SK-N-SH (cell line): ENCODE measurements around the gene DSCAM. TPM values are rescaled to one million over a fixed set of nuclear protein-coding genes. Genes with fewer than 3 reads are reported as not detected.

Source experiments
- CTCF ChIA-PET: fragments of 300-600, 350-600 bp; formaldehyde crosslinking; extraction: SDS; loops from one replicate; lab custom pipeline; 2021; lab: Yijun Ruan, JAX
- POLR2A ChIA-PET: fragments of 350-600 bp; sonication (Branson Sonifier 250); formaldehyde crosslinking; extraction: SDS; loops from one replicate; lab custom pipeline; 2020; ENCODE audit warnings: antibody characterized with exemption, inconsistent platforms; lab: Yijun Ruan, JAX
- DNase-seq: peaks from one replicate; pipeline ENCODE4 v3.0.0; 2012
- H2AFZ ChIP-seq: fragments of 200-600 bp; sonication (generic); 2 replicates; pipeline ENCODE4 v1.8.1; 2016; ENCODE audit warnings: antibody characterized with exemption, mild to moderate bottlenecking, low read depth
- H3F3A ChIP-seq: fragments of 200-600 bp; sonication (generic); replicated peaks from 2 replicates; pipeline ENCODE3; 2016; ENCODE audit warnings: antibody characterized with exemption, mild to moderate bottlenecking; ENCODE audit not compliant: insufficient read depth
- H3K27ac ChIP-seq, 2 experiments: fragments of 200-500 bp in 1 of 2; fragments of 200-600 bp in 1 of 2; sonication (Bioruptor generic) in 1 of 2; sonication (generic), shearing (Covaris generic) in 1 of 2; 2 replicates each; pipeline versions ENCODE4 v1.5.1 to v1.6.1; 2014 to 2016; ENCODE audit warnings: low read depth in 2 of 2, inconsistent platforms in 1 of 2, low read length in 1 of 2, mild to moderate bottlenecking in 1 of 2, mixed read lengths in 1 of 2
- H3K27me3 ChIP-seq: fragments of 200-600 bp; sonication (generic), shearing (Covaris generic); 2 replicates; pipeline ENCODE4 v1.6.1; 2016; ENCODE audit warnings: mixed run types; ENCODE audit not compliant: insufficient read depth
- H3K36me3 ChIP-seq, 2 experiments: fragments of 200-500 bp in 1 of 2; fragments of 200-600 bp in 1 of 2; sonication (Bioruptor generic) in 1 of 2; sonication (generic) in 1 of 2; replicated peaks in 1 of 2; 2 replicates each; pipeline versions ENCODE3 to v1.5.1; 2014 to 2016; ENCODE audit warnings: low read length in 1 of 2, mild to moderate bottlenecking in 1 of 2; ENCODE audit not compliant: insufficient read depth in 2 of 2, control insufficient read depth in 1 of 2
- H3K4me1 ChIP-seq, 2 experiments: fragments of 200-500 bp in 1 of 2; fragments of 200-600 bp in 1 of 2; sonication (Bioruptor generic) in 1 of 2; sonication (generic), shearing (Covaris generic) in 1 of 2; 2 replicates each; pipeline versions ENCODE4 v1.5.1 to v1.6.1; 2014 to 2016; ENCODE audit warnings: low read depth in 1 of 2, low read length in 1 of 2, mixed run types in 1 of 2; ENCODE audit not compliant: insufficient read depth in 2 of 2, control insufficient read depth in 1 of 2
- H3K4me2 ChIP-seq: fragments of 200-600 bp; sonication (generic), shearing (Covaris generic); 2 replicates; pipeline ENCODE4 v1.6.1; 2017; ENCODE audit warnings: mixed run types
- H3K4me3 ChIP-seq, 2 experiments: fragments of 200-500 bp in 1 of 2; fragments of 200-600 bp in 1 of 2; sonication (Bioruptor generic) in 1 of 2; sonication (generic), shearing (Covaris generic) in 1 of 2; 2 replicates each; pipeline versions ENCODE4 v1.5.1 to v1.8.1; 2014 to 2016; ENCODE audit warnings: low read depth in 2 of 2, inconsistent platforms in 1 of 2, low read length in 1 of 2, mild to moderate bottlenecking in 1 of 2, mixed read lengths in 1 of 2, moderate library complexity in 1 of 2
- H3K79me2 ChIP-seq: fragments of 200-600 bp; sonication (generic); 2 replicates; pipeline ENCODE4 v1.8.1; 2017; ENCODE audit warnings: mild to moderate bottlenecking; ENCODE audit not compliant: insufficient read depth
- H3K9ac ChIP-seq: fragments of 200-600 bp; sonication (generic); 2 replicates; pipeline ENCODE4 v1.6.1; 2017; ENCODE audit warnings: mixed run types
- H3K9me2 ChIP-seq: fragments of 200-600 bp; sonication (generic); 2 replicates; pipeline ENCODE4 v1.6.1; 2017; ENCODE audit warnings: mixed run types
- H3K9me3 ChIP-seq: fragments of 200-600 bp; sonication (generic); 2 replicates; pipeline ENCODE4 v1.6.1; 2017; ENCODE audit warnings: mixed run types, mild to moderate bottlenecking, moderate library complexity
- H4K20me1 ChIP-seq: fragments of 200-600 bp; sonication (generic); 2 replicates; pipeline ENCODE4 v1.6.1; 2017; ENCODE audit warnings: mild to moderate bottlenecking, mixed run types; ENCODE audit not compliant: insufficient read depth
- CHD2 ChIP-seq: fragments of 150-350 bp; IDR thresholded peaks from 2 replicates; pipeline ENCODE4 v1.6.1; 2018; ENCODE audit warnings: low read length; ENCODE audit not compliant: partially characterized antibody
- CTCF ChIP-seq: fragments of 200-600 bp; sonication (generic); IDR thresholded peaks from 2 replicates; pipeline ENCODE4 v1.6.1; 2017; ENCODE audit warnings: antibody characterized with exemption, mild to moderate bottlenecking, moderate library complexity
- ELF1 ChIP-seq: IDR thresholded peaks from 2 replicates; pipeline ENCODE4 v1.4.0; 2012
- EZH2phosphoT487 ChIP-seq: fragments of 200-600 bp; sonication (generic); IDR thresholded peaks from 2 replicates; pipeline ENCODE4 v1.6.1; 2017; ENCODE audit warnings: low read depth, mixed run types, mild to moderate bottlenecking, antibody characterized with exemption, moderate library complexity, borderline replicate concordance
- FOSL2 ChIP-seq: IDR thresholded peaks from 2 replicates; pipeline ENCODE4 v1.4.0; 2012; ENCODE audit warnings: low read depth, mild to moderate bottlenecking, moderate library complexity, borderline replicate concordance
- FOXM1 ChIP-seq: IDR thresholded peaks from 2 replicates; pipeline ENCODE4 v1.4.0; 2012; ENCODE audit warnings: low read depth, mild to moderate bottlenecking
- GATA2 ChIP-seq: sonication (generic); formaldehyde crosslinking; IDR thresholded peaks from 2 replicates; pipeline ENCODE4 v1.5.0; 2020; ENCODE audit warnings: mild to moderate bottlenecking, missing genetic modification reagents
- JUND ChIP-seq: IDR thresholded peaks from 2 replicates; pipeline ENCODE4 v1.4.0; 2012
- MAX ChIP-seq: IDR thresholded peaks from 2 replicates; pipeline ENCODE4 v1.4.0; 2012; ENCODE audit warnings: low read depth
- MEF2A ChIP-seq: IDR thresholded peaks from 2 replicates; pipeline ENCODE4 v1.4.0; 2012; ENCODE audit warnings: low read depth, borderline replicate concordance
- RAD21 ChIP-seq: IDR thresholded peaks from 2 replicates; pipeline ENCODE4 v1.6.1; 2012; ENCODE audit warnings: mild to moderate bottlenecking, low read length
- RCOR1 ChIP-seq: fragments of 150-350 bp; IDR thresholded peaks from 2 replicates; pipeline ENCODE4 v1.6.1; 2017; ENCODE audit warnings: antibody characterized with exemption, low read length
- REST ChIP-seq: IDR thresholded peaks from 2 replicates; pipeline ENCODE4 v1.6.1; 2012; ENCODE audit warnings: mild to moderate bottlenecking, low read depth, low read length, moderate library complexity
- RFX5 ChIP-seq: IDR thresholded peaks from 2 replicates; pipeline ENCODE4 v1.6.1; 2012; ENCODE audit warnings: mild to moderate bottlenecking, improper control_type of control experiment, low read length
- TAF1 ChIP-seq: IDR thresholded peaks from 2 replicates; pipeline ENCODE4 v1.6.1; 2012; ENCODE audit warnings: low read depth, mild to moderate bottlenecking, low read length, moderate library complexity, borderline replicate concordance
- TEAD4 ChIP-seq: IDR thresholded peaks from 2 replicates; pipeline ENCODE4 v1.4.0; 2012; ENCODE audit warnings: mild to moderate bottlenecking, borderline replicate concordance; ENCODE audit not compliant: insufficient read depth
- WGBS: methylation state at CpG from one replicate; pipeline ENCODE4 v1.1.6; 2017; ENCODE audit warnings: low lambda C conversion rate; 5-methylcytosine and 5-hydroxymethylcytosine counted together
- polyA plus RNA-seq, 3 experiments: library from polyadenylated mRNA; depleted of rRNA; stranded (reverse); fragments of >200 nt; gene quantifications; 2 replicates each; pipeline ENCODE4 v1.2.3, GENCODE V29; 2012
- TF ChIP-seq, protein P1 (sequence below): IDR thresholded peaks from 2 replicates; pipeline ENCODE4; 2012
- TF ChIP-seq, protein P2 (sequence below): IDR thresholded peaks from 2 replicates; pipeline ENCODE4 v1.4.0; 2012; ENCODE audit warnings: low read depth, borderline replicate concordance

Gene DSCAM
- polyA plus RNA-seq, 1 of the 3 experiments (the other 2 are of a cell fraction): not detected

GRCh38 chr21:40053007-40053406, 794.0 kb downstream of the DSCAM start:
- 15% methylated on average over 5 of the region's 11 CpGs for WGBS
- H3K4me2 ChIP-seq: no peak overlapping the region
- H4K20me1 ChIP-seq: no peaks in the 10 kb centered on the region
- no peaks in the 10 kb centered on the region for H3F3A ChIP-seq
- H3K79me2 ChIP-seq: no peaks in the 10 kb centered on the region
- H3K27me3 ChIP-seq: no peaks in the 10 kb centered on the region
- ChIA-PET POLR2A (no interaction called here), CTCF (interaction anchor here (1.1 to 1.7 kb wide), 3 partner anchors 10 to 68 kb away, joined by 3 to 6 read pairs (median 3); no protein-coding TSS in a partner anchor)
- DNase-seq: peak; percentile 32
- peak overlapping the region in 1 of 2 experiments; percentile 53; a peak in 2 of 4 replicates for H3K27ac ChIP-seq
- no peak overlapping the region for H3K4me3 ChIP-seq
- no peaks in the 10 kb centered on the region for H3K36me3 ChIP-seq
- no peak overlapping the region for H3K9ac ChIP-seq
- H3K4me1 ChIP-seq: peaks cover 0 to 18% of the 10 kb centered on the region in 2 experiments; a peak in 1 of 4 replicates
- H3K9me2 ChIP-seq: no peaks in the 10 kb centered on the region
- H3K9me3 ChIP-seq: no peaks in the 10 kb centered on the region
- H2AFZ ChIP-seq: no peak overlapping the region
- TF ChIP-seq CTCF (no peak), ELF1 (no peak), FOXM1 (no peak), FOSL2 (no peak), REST (no peak)
- TF ChIP-seq, all 33 proteins: peak for 0

- H3K9me3 ChIP-seq: no peaks in the 10 kb centered on the region
- POLR2A ChIA-PET: no interaction called here
- no peak for TF ChIP-seq RCOR1
- TF ChIP-seq RAD21: no peak
- TF ChIP-seq EZH2phosphoT487: no peak
- TF ChIP-seq JUND: no peak
- TF ChIP-seq, protein P1, sequence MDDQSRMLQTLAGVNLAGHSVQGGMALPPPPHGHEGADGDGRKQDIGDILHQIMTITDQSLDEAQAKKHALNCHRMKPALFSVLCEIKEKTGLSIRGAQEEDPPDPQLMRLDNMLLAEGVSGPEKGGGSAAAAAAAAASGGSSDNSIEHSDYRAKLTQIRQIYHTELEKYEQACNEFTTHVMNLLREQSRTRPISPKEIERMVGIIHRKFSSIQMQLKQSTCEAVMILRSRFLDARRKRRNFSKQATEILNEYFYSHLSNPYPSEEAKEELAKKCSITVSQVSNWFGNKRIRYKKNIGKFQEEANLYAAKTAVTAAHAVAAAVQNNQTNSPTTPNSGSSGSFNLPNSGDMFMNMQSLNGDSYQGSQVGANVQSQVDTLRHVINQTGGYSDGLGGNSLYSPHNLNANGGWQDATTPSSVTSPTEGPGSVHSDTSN: no peak
- no peak for TF ChIP-seq MEF2A
- TF ChIP-seq, protein P2, sequence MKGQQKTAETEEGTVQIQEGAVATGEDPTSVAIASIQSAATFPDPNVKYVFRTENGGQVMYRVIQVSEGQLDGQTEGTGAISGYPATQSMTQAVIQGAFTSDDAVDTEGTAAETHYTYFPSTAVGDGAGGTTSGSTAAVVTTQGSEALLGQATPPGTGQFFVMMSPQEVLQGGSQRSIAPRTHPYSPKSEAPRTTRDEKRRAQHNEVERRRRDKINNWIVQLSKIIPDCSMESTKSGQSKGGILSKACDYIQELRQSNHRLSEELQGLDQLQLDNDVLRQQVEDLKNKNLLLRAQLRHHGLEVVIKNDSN: no peak
- TF ChIP-seq TAF1: no peak
- no peak for TF ChIP-seq CTCF
- TF ChIP-seq RFX5: no peak
- TF ChIP-seq MAX: no peak
- TF ChIP-seq CHD2: no peak
- no peak for TF ChIP-seq ELF1
- no peak for TF ChIP-seq TEAD4
- TF ChIP-seq GATA2 (CRISPR knock-in tag): no peak
These were observed 794.7 kb downstream of the DSCAM start for GRCh38 chr21:40052276-40052675.

More at GRCh38 chr21:40052276-40052675, 794.7 kb downstream of the DSCAM start:
- Histone ChIP-seq H3F3A (no peaks in the 10 kb centered on the region), H3K36me3 (no peaks in the 10 kb centered on the region), H3K27me3 (no peaks in the 10 kb centered on the region), H3K79me2 (no peaks in the 10 kb centered on the region), H3K4me1 (peaks cover 0 to 22% of the 10 kb centered on the region in 2 experiments; a peak in 1 of 4 replicates), H3K9me2 (no peaks in the 10 kb centered on the region), H3K27ac (no peak overlapping the region), H3K4me3 (no peak overlapping the region), H3K4me2 (no peak overlapping the region), H4K20me1 (no peaks in the 10 kb centered on the region), H3K9ac (no peak overlapping the region), H2AFZ (no peak overlapping the region)
- no peak for DNase-seq
- WGBS: 16% methylated on average over 2 of the region's 2 CpGs
- CTCF ChIA-PET: interaction anchor here (1.1 to 1.7 kb wide), 3 partner anchors 9 to 68 kb away, joined by 3 to 6 read pairs (median 3); no protein-coding TSS in a partner anchor
